D341Med (cell line): Measurements from ENCODE around the gene COQ6.
"Not testable (repeated sequence)": the region's sequence is repeated elsewhere in the genome, so short reads cannot be mapped to it uniquely, and the experiment has no call there.

ENCODE experiments used
- DNase-seq: peaks from one replicate; pipeline ENCODE4 v3.0.0; 2012; ENCODE audit warnings: low spot score

Gene COQ6

GRCh38 chr14:73949752-73950734 lies at the start of gene COQ6, which contains the start of gene FAM161B:
Gene COQ6, plus strand, starts transcription at chr14:73950302. Its CDS starts 31 bp downstream, at chr14:73950333.
Gene FAM161B, minus strand, starts transcription at chr14:73950094. Its CDS starts 68 bp downstream, at chr14:73950026.
- DNase-seq: peak; percentile 93

- no peak for DNase-seq
These were observed 47.1 kb upstream of the COQ6 start for GRCh38 chr14:73903028-73903427.

DNA sequence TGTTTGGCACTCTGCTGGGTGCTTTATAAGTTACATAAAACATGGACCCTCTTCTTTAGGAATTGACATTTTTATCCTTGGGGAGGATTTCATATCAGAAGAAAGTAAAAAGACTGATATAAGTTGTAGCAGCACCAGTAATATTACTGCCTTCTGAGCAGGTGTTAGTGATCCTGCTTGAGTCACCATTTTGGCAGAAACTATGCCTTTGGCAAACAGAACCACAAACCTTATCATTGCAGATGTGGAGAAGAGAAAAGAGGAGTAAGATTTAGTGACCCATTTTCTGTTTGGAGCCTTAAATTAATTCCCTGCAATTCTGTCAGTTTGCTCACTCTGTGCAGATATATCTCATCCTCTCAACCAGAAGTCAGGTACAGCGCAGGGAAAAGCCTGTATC lies 40.4 kb upstream of the COQ6 start:
- no peak for DNase-seq

GRCh38 chr14:73913256-73913655 lies 36.8 kb upstream of the COQ6 start:
- DNase-seq: no peak

DNA sequence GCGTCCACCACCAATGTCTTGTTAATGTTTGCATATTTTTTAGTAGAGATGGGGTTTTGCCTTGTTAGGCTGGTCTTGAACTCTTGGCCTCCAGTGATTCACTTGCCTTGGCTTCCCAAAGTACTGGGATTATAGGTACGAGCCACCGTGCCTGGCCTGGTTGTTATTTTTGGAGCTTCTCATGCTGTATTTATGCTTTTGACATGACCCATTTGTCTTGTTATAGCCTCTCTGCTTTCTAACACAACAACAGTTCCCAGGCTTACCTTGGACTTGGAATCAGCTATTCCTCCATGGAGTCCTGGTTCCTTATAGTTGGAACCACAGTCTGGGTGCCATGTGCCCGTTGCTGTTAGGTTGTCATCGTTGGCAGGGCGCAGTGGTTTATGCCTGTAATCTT lies 33.8 kb upstream of the COQ6 start:
- DNase-seq: no peak

GRCh38 chr14:73919457-73919856 lies 30.6 kb upstream of the COQ6 start:
- DNase-seq: not testable (repeated sequence)

- DNase-seq: no peak
These were observed 25.8 kb upstream of the COQ6 start for GRCh38 chr14:73924337-73924736.

- DNase-seq: peak; percentile 51
These were observed 14.4 kb upstream of the COQ6 start for GRCh38 chr14:73935666-73936065.

DNA sequence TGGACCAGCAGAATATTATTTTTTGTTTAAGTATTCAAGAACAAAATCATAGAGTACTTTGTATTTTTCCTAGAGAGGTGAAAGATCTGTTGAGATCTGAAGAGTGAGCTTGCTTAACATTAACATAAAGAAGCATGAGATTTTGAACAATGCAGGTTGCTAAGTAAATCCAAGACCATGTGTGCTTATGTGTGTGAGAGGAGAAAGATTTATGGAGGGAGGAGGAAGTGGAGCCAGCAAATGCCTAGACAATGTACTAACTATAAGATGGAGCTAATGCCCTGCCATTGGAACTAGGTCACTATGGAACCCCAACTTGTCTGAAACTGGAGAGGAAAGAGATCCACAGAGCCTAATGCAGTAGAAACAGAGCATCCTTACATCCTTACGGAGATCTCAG lies 13.6 kb upstream of the COQ6 start:
- no peak for DNase-seq

- no peak for DNase-seq
These were observed 13.1 kb upstream of the COQ6 start for GRCh38 chr14:73937012-73937411.

DNA sequence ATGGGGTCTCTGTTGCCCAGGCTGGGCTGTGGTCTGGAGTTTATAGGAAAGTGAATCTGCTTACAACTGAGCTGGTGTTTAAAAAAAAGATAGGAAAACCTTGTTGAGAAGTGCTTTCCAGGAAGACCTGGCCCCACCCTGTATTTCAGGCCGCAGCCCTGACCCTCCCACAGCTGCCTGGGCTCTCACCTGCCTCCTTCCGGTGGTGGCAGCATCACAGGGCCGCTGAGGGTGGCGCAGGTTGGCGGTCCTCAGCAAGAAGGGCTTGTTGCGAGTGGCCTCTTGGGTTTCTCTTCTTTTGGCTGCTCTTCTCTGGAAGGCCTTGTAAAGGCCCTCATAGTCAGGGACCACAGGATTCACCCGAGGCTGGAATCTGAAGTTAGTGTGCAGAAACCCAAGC lies 7.9 kb upstream of the COQ6 start:
- no peak for DNase-seq

GRCh38 chr14:73943083-73943482 lies 7.0 kb upstream of the COQ6 start:
- DNase-seq: no peak

GRCh38 chr14:73944432-73945158 lies 5.5 kb upstream of the COQ6 start:
- no peak for DNase-seq

DNA sequence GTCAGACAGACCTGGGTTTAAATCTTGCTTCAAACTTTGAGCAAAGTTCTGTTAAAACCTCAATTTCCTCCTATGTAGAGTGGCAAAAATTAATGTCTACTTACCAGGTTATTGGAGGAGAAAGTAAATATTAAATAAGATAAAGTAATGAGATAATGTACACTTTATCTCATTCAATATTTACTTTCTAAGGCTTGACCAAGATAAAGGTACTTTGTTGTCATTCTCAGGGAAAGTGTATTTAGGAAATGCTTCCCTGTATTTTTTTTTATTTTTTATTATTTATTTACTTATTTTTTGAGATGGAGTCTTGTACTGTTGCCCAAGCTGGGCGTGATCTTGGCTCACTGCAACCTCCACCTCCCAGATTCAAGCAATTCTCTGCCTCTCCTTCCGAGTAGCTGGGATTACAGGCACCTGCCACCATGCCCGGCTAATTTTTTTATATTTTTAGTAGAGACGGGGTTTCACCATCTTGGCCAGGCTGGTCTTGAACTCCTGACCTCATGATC lies 4.9 kb upstream of the COQ6 start:
- no peak for DNase-seq

DNA sequence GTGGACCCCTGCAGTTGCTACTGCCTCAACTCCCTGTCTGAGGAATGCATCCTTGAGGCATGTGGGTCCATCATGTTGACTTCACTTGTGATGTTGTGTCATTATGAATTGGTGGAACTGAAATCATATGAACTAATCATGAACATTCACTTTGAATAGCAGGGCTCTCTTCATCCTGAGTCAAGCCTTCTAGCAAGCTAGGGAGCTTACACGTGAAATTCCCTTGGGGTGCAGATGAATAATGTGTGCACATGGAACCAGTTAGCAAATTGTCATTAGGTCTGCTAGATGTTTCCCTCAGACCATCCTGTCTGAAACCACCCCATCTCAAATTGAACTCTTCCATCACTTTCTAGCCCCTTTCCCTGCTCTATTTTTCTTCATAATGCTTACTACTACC lies 3.6 kb downstream of the COQ6 start:
- DNase-seq: no peak

- no peak for DNase-seq
These were observed 5.6 kb downstream of the COQ6 start for GRCh38 chr14:73955674-73956073.

DNA sequence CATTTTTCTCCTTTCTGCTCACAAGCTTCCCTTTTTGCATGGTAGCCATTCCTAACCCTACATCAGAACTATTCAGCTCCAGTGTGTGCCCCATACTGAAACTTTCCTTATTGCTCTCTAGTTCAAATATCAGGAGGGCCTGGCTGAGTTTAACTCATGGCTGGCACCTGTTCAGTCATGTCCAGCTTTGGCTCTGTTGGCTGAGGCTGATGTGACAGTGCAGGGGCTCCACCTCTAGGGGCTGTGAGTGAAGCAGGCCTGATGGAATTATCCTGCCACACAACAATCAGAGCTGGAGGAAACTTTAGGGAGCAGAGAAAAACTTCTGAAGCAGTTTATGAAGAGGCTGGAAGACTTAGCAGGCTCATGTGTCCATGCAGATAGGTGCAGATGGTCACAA lies 8.5 kb downstream of the COQ6 start:
- DNase-seq: no peak

DNA sequence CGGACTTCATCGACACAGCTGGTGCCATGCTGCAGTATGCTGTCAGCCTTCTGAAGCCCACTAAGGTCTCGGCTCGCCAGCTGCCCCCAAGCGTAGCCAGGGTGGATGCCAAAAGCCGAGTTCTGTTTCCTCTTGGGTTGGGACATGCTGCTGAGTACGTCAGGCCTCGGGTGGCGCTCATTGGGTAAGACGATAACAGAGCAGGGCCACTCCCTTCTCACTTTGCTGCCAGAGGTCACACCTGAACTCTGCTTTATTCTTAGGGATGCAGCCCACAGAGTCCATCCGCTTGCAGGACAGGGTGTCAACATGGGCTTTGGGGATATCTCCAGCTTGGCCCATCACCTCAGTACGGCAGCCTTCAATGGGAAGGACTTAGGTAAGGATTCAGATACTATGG lies 11.1 kb downstream of the COQ6 start:
- no peak for DNase-seq

DNA sequence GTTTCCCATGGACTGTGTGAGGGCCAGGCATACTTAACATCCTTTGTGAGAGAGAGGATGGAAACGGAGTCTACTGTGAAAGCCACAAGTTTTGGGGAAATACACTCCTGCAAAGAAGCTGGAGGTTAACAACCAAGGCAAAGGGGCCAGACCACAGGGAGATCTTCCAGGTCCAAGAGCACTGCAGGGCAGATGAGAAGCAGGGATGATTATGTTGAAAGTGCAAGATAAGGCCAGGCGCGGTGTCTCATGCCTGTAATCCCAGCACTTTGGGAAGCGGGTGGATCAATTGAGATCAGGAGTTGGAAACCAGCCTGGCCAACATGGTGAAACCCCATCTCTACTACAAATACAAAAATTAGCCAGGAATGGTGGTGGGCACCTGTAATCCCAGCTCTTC lies 15.1 kb downstream of the COQ6 start:
- no peak for DNase-seq

- no peak for DNase-seq
These were observed 18.8 kb downstream of the COQ6 start for GRCh38 chr14:73968885-73969284.

GRCh38 chr14:73973497-73973896 lies 23.4 kb downstream of the COQ6 start:
- DNase-seq: no peak

DNA sequence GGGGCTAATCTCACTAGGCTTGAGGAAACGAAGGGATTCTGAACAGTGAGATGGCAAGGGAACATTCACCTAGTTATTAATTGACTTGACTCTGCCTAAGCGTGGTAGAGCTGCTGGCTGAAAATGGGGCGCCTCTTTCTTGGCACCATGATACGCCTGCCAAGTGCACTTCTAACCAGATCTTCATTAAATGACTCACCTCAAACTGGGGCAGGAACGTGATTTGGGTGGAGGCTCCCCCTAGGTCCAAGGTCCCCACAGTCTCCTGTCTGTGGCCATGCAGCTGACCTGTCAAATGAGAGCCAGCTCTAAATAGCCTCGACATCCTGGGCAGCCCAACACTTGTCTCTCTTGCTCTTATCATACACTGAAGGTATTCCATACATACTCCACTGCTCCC lies 26.0 kb downstream of the COQ6 start:
- no peak for DNase-seq

DNA sequence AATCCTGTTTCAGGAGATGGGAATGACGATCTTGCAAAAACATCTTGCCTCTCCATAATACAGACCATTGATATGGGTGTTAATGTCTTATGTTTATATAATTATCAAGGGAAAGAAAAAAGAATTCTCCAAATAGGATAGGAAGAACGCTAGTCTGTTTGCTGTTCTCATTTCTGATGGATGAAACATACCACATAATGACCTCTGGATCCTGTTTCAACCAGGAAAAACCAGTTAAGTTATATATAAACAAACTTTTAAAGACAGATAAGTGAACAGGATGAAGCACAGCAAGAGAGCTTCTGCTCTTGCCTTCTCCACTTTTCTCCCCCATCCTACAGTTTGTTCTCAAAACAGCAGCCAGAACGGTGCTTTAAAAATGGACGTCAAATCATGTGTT lies 27.8 kb downstream of the COQ6 start:
- DNase-seq: no peak
